NCI-H510A treated with DMSO at 0.1 percent for 48 hours (cell line): ENCODE measurements around the gene C5AR2.
"Not testable (repeated sequence)": the region's sequence is repeated elsewhere in the genome, so short reads cannot be mapped to it uniquely, and the experiment has no call there.

Experiments used
- DNase-seq: peaks from one replicate; lab custom pipeline; 2025; lab: John Stamatoyannopoulos, UW

Gene C5AR2

GRCh38 chr19:47323872-47324271, 8.1 kb upstream of the C5AR2 start:
- no peak for DNase-seq

DNA sequence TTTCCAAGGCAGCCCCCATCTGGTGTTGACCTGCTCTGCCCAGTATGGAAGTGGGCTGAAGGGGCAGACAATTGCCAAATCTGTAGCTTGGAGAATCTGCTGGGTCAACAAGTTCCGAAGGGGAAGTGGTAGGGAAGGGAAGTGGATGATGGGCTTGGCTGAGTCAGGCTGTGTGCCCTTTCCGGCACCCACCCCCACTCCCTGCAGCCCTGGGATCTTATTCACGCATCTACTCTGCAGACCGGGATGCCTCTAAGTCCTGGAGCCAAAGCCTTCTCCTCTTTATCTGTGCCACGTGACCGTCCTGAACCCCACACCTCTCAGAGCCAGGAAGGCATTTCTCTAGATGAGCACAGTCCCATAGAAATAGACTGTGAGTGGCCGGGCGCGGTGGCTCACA, 7.5 kb upstream of the C5AR2 start:
- DNase-seq = no peak

DNA sequence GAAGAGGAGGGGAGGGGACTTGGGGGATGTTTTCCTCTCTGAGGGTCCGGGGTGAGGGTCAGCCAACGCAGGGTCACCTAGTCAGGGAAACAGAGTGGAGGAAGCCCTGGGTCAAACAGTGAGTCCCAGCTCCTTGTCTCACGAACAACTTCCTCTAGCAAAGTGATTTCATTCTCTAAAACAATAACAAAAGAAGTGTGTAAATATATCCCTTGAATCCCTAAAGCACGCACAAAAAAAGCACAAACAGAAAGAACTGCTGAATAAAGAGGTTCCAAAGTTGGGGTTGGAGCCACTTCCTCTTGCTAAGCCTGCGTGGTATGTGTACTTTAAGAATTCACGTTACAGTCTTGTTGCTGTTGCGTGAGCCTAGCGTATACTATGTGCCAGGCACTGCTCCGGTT, 1.5 kb upstream of the C5AR2 start:
- DNase-seq = no peak

- no peak for DNase-seq
These were observed 485 bp upstream of the C5AR2 start for GRCh38 chr19:47331490-47331889.

DNA sequence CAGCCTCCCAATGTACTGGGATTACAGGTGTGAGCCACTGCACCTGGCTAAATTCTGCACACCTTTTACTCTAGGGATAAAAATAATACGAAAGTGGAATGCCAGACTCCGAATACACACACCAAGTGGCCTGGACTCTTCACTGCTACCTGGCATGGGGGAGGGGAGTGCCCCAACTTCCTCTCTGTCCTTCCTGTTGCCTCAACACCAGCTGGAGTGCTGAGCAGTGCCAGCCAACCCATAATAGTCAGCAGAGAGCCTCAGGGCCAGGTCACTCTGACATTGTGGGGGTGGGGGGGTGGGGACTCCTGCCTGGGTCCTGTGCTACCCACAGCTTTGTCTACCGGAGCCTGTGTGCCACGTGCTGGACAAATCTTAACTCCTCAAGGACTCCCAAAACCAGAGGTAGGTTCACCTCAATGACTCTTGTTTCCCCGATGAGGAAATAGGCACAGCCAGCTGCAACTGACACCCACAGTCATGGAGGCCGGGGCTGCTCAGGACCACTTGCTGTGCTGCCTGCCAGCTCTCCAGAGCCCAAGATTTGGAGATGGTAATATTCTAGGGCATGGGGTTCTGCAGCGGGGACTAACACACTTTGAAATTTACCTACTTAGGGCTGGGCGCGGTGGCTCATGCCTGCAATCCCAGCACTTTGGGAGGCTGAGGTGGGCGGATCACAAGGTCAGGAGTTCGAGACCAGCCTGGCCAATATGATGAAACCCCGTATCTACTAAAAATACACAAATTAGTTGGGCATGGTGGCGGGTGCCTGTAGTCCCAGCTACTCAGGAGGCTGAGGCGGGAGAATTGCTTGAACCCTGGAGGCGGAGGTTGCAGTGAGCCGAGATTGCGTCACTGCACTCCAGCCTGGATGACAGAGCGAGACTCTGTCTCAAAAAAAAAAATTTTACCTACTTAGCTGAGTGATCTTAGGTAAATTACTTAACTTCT, 5.1 kb downstream of the C5AR2 start:
- DNase-seq = peak; percentile 18

DNA sequence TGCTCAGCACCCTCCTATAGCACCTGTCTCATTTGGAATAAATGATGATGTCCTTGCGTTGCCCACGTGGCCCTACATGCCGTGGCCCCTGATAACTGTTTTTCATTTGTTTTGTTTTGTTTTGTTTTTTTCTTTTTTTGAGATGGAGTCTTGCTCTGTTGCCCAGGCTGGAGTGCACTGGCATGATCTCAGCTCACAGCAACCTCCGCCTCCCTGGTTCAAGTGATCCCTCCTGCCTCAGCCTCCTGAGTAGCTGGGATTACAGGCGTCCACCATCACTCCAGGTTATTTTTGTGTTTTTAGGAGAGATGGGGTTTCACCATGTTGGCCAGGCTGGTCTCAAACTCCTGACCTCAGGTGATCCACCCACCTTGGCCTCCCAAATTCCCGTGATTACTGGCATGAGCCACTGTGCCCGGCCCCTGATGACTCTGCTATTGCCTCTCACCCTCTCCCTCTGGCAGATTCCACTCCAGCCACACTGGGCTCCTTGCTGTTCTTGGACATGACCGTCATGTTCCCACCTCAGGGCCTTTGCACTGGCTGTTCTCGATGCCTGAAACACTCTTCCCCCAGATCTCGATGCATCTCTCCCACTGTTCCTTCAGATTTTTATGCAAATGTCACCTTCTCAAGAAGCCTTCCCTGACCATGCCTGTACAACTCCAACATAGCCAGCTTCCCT, 7.4 kb downstream of the C5AR2 start:
- no peak for DNase-seq

DNA sequence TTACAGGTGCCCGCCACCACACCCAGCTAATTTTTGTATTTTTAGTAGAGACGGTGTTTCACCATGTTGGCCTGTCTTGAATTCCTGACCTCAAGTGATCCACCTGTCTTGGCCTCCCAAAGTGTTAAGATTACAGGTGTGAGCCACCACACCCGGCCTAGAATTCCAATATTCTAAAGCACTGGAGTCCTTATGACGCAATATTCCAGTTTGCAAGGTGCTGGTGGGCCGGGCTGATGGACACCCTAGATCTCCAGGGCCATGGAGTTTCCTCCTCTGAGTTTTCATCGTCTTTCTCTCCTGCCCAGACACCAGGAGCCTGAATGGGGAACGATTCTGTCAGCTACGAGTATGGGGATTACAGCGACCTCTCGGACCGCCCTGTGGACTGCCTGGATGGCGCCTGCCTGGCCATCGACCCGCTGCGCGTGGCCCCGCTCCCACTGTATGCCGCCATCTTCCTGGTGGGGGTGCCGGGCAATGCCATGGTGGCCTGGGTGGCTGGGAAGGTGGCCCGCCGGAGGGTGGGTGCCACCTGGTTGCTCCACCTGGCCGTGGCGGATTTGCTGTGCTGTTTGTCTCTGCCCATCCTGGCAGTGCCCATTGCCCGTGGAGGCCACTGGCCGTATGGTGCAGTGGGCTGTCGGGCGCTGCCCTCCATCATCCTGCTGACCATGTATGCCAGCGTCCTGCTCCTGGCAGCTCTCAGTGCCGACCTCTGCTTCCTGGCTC, 8.7 kb downstream of the C5AR2 start:
- DNase-seq = no peak

DNA sequence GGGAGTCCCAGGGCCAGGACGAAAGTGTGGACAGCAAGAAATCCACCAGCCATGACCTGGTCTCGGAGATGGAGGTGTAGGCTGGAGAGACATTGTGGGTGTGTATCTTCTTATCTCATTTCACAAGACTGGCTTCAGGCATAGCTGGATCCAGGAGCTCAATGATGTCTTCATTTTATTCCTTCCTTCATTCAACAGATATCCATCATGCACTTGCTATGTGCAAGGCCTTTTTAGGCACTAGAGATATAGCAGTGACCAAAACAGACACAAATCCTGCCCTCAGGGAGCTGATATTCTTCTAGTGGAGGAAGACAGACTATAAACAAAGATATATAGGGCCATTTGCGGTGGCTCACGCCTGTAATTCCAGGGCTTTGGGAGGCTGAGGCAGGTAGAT, 9.8 kb downstream of the C5AR2 start:
- no peak for DNase-seq

- DNase-seq = no peak
These were observed 11.3 kb downstream of the C5AR2 start for GRCh38 chr19:47343194-47343802.

- DNase-seq = no peak
These were observed 12.4 kb downstream of the C5AR2 start for GRCh38 chr19:47344425-47344824.

- DNase-seq = not testable (repeated sequence)
These were observed 14.0 kb downstream of the C5AR2 start for GRCh38 chr19:47346024-47346423.

DNA sequence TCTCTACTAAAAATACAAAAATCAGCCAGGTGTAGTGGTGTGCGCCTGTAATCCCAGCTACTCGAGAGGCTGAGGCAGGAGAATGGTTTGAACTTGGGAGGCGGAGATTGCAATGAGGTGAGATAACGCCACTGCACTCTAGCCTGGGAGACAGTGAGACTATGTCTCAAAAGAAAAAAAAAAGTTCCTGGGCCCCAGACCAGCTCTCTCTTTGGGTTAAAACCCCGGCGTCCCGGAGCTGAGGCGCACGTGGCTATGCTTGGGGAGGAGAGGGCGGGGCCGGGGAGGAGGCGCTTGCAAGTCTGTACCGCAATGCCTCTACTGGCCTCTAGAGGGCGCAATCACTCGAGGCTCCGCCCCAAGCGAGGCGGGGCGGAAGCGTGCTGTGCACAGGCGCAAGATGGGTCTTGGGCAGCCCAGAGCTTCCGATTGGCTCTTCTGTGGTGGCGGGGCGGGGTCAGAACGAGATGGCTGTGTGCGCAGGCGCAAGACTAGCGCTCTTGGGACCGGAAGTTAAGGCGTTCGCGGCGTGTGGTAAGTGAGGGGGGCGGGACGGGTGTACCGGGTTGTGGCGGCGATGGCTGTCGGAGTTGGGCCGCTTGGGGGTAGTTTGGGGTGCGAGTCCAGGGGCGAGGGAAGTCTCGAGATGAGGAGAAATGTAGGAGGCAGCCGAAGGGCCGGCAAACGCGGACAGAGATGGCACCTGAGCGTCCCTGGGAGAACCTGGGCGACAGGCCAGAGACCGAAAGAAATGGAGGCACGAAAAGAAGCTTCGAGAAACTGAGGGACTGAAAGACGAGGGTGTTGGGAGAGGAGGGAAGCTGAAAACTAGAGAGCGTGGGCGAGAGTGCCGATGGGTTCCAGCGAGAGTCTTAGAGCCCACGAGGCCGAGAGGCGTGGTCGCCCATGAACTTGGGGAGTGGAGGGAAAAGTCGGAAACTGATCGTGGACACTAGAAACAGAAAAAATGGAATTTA, 17.1 kb downstream of the C5AR2 start, which contains the start of gene DHX34:
Gene DHX34, plus strand, starts transcription at position 497 of the 977 bp plus-strand sequence. CDS start 3,716 bp downstream, outside the sequence.
- peak; percentile 98 for DNase-seq

DNA sequence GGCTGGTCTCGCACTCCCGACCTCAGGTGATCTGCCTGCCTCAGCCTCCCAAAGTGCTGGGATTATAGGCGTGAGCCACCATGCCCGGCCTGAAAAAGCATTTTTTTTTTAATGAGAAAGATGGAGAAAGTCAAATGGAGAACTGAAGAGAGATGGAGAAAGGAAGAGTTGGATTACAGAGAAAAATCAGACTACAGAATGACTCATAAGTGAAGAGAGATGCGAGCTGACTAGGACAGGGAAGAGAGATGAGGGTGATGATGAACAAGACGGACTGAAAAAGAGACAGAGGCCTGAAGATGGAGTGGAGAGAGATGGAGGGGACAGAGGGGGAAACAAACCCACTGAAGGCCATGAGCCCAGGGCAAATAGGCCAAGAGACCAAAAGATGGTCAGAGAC, 18.7 kb downstream of the C5AR2 start:
- DNase-seq = no peak

GRCh38 chr19:47351548-47351947, 19.6 kb downstream of the C5AR2 start:
- peak; percentile 4 for DNase-seq

- DNase-seq = no peak
These were observed 20.1 kb downstream of the C5AR2 start for GRCh38 chr19:47352095-47352494.

DNA sequence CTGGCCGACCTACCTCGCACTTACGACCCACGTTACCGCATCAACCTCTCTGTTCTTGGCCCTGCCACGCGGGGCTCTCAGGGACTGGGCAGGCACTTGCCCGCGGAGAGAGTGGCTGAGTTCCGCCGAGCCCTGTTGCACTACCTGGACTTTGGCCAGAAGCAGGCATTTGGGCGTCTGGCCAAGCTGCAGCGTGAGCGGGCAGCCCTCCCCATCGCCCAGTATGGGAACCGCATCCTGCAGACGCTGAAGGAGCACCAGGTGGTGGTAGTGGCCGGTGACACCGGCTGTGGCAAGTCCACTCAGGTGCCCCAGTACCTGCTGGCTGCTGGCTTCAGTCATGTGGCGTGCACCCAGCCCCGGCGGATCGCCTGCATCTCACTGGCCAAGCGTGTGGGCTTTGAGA, 21.3 kb downstream of the C5AR2 start:
- DNase-seq = no peak

DNA sequence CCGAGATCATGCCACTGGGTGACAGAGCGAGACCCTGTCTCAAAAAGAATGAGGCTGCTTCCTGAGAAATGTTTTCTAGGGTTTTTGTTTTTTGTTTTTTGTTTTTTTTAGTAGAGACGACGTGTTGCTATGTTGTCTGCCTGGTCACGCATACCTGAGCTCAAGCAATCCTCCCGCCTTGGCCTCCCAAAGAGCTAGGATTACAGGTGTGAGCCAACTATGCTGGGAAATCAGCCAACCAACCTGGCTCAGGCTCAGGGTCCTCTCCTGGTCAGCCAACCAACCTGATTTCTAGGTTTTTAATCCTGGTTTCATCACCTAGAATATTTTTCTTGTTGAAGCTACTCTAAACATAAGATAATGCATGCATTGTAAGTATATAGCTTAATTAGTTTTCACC, 24.9 kb downstream of the C5AR2 start:
- no peak for DNase-seq

GRCh38 chr19:47357788-47358680, 26.1 kb downstream of the C5AR2 start:
- DNase-seq = no peak

- no peak for DNase-seq
These were observed 27.0 kb downstream of the C5AR2 start for GRCh38 chr19:47358936-47359335.

GRCh38 chr19:47362321-47362720, 30.3 kb downstream of the C5AR2 start:
- DNase-seq = no peak
